NT2/D1 (cell line): ENCODE measurements around the gene FAM24A.
A peak's percentile ranks its signal among the peaks of the same experiment; 100 is the strongest.

Experiments
- DNase-seq: peaks from one replicate; pipeline ENCODE4 v3.0.0-alpha.2; 2011; ENCODE audit warnings: low read depth, low spot score
- H3K27me3 ChIP-seq: 2 replicates; pipeline ENCODE4 v1.6.0; 2011; ENCODE audit warnings: mild to moderate bottlenecking; ENCODE audit not compliant: insufficient read length, insufficient read depth
- H3K36me3 ChIP-seq: 2 replicates; pipeline ENCODE4 v1.6.1; 2011; ENCODE audit warnings: mild to moderate bottlenecking, low read length, mixed read lengths; ENCODE audit not compliant: insufficient read depth, insufficient read length
- H3K4me1 ChIP-seq: 2 replicates; pipeline ENCODE4 v1.5.1; 2011; ENCODE audit not compliant: insufficient read depth, insufficient read length
- H3K4me3 ChIP-seq: 2 replicates; pipeline ENCODE4 v1.5.1; 2011; ENCODE audit warnings: low read depth; ENCODE audit not compliant: insufficient read length
- H3K9ac ChIP-seq: 2 replicates; pipeline ENCODE4 v1.6.0; 2011; ENCODE audit warnings: low read depth; ENCODE audit not compliant: insufficient read length
- H3K9me3 ChIP-seq: 2 replicates; pipeline ENCODE4 v1.5.1; 2011; ENCODE audit warnings: mild to moderate bottlenecking, low read length; ENCODE audit not compliant: insufficient read depth
- SUZ12 ChIP-seq: IDR thresholded peaks from 2 replicates; pipeline ENCODE4 v1.6.1; 2011; ENCODE audit not compliant: insufficient read length, insufficient read depth; ENCODE audit errors: extremely low read depth
- YY1 ChIP-seq: IDR thresholded peaks from 2 replicates; pipeline ENCODE4 v1.6.1; 2011; ENCODE audit not compliant: insufficient read length, insufficient read depth
- ZNF274 ChIP-seq: IDR thresholded peaks from 2 replicates; pipeline ENCODE4 v1.6.1; 2011; ENCODE audit warnings: mild to moderate bottlenecking, low read depth, low read length

The FAM24A gene

DNA sequence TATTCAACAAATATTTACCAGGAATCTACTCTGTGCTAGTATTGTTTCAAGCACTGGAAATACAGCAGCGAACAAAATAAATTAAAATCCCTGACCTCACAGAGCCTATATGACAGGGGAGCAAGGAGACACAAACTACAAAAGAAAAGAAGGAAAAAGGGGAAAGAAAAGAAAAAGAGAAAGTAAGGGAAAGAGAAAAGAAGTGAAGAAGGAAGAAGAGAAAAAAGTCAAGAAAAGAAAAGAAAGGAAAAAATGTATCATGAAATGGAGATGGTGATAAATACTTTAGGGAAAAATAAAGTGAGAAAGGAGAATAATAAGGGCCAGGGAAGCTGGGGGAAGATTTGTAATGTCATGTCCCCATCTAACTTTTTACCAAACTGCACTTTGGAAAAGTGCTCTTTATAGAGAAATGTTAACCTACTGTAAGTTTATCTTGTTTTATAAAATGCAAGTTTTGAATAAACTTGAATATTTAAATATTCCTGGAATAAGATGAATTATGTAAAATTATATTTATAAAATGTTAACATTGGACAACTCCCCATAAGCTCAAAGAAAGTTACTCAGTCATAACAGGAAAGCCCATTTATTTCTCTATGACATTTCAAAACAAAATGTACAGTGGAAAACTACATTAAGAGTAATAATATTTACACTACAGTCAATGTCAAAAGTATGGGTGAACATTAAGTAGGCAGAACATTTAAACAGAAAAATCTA lies 28.9 kb downstream of the FAM24A start:
- no peak overlapping the region for H3K9ac ChIP-seq
- H3K4me1 ChIP-seq: no peaks in the 10 kb centered on the region
- no peaks in the 10 kb centered on the region for H3K9me3 ChIP-seq
- H3K4me3 ChIP-seq: no peak overlapping the region
- no peaks in the 10 kb centered on the region for H3K27me3 ChIP-seq
- peaks cover 25% of the 10 kb centered on the region for H3K36me3 ChIP-seq
- DNase-seq: no peak
- TF ChIP-seq SUZ12: no peak
- TF ChIP-seq YY1: no peak
- TF ChIP-seq ZNF274: no peak

DNA sequence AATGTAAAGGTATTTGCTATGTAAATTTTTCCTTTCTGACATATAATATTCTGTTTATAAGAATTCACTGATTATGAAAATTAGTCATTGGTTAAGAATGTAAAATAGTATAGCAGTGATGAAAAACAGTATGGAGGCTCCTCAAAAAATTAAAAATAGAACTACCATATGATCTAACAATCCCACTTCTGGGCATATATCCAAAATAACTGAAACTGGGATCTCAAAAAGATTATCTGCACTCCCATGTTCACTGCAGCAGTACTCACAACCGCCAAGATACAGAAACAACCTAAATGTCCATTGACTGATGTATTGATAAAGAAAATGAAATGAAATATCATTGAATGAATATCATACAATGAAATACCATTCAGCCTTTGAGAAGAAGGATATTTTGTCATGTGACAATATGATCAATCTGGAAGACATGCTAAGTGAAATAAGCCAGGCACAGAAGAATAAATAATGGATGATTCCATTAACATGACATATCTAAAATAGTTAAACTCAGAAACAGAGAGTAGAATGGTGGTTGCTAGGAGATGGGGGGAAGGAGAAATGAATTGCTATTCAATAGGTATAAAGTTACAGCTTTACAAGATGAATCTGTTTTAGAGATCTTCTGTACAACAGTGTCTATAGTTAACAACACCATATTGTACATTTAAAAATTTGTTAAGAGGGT lies 29.6 kb downstream of the FAM24A start:
- no peak overlapping the region for H3K9ac ChIP-seq
- no peaks in the 10 kb centered on the region for H3K4me1 ChIP-seq
- H3K9me3 ChIP-seq: no peaks in the 10 kb centered on the region
- H3K4me3 ChIP-seq: no peak overlapping the region
- TF ChIP-seq SUZ12 (no peak), ZNF274 (no peak), YY1 (no peak)
- no peaks in the 10 kb centered on the region for H3K27me3 ChIP-seq
- H3K36me3 ChIP-seq: peaks cover 21% of the 10 kb centered on the region
- no peak for DNase-seq

DNA sequence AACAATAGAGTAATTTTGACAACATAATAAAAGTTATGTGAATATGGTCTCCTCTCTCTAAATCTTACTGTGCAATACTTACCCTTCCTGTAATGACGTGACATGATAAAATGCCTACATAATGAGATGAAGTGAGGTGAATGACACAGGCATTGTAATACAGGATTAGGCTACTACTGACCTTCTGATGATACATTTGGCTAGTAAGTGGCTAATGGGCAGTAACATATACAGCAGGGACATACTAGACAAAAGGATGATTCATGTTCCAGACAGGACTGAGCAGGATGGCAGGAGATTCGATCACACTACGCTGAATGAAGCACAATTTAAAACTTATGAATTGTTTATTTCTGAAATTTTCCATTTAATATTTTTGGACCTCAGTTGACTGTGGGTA lies 38.9 kb downstream of the FAM24A start:
- H3K9ac ChIP-seq: no peak overlapping the region
- H3K4me1 ChIP-seq: no peaks in the 10 kb centered on the region
- TF ChIP-seq ZNF274 (no peak), SUZ12 (no peak), YY1 (no peak)

DNA sequence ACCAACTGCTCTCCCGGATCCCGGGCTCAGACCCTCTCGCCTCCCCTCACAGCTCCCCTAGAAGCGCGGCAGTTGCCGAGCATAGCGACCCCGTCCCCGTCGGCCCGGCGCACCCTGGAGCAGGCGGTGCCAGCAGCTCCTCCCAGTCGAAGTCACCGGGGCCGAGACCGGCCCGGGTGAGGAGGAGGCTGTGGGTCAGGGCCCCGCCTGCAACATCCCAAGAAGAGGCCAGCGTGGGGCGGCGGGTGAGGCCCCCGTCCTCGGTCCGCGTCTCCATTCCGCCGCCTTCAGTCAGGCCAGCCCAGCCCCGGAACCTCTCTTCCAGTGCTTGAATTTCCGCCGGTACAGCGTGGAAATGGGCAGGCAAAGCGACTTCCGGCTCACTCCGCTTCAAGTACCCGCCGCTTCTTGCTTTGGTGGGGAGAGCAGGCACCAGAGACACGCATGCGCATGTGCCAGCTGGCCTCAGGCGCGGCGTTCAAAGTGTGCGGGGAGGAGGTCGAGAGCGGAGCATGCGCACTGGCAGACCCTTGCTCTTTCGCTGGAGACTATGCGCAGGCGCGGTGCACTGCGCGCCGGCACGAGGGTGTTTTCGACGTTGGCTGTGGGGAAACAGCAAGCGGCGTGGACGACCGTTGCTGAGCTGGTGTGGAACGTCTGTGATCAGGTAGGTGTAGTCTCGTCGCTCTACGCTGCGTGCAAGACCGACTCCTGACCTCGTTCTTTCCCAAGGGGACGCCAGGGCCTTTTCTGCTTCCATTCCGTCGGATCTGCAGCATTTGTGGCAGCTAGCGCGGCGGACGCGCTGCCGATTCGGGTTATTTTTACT lies 43.7 kb downstream of the FAM24A start, which contains the start of gene C10orf88:
Gene C10orf88, minus strand, starts transcription at position 326 of the 829 bp plus-strand sequence. Its CDS starts 49 bp downstream, at position 277.
- Histone ChIP-seq H3K27me3 (no peaks in the 10 kb centered on the region), H3K36me3 (peaks cover 17% of the 10 kb centered on the region), H3K4me1 (no peaks in the 10 kb centered on the region), H3K4me3 (peak within 1 kb of the TSS; percentile 78), H3K9me3 (peaks cover 7% of the 10 kb centered on the region; the same call in 1 of the 2 replicates), H3K9ac (peak within 1 kb of the TSS; percentile 88)
- no peak for TF ChIP-seq YY1
- TF ChIP-seq SUZ12: no peak
- no peak for TF ChIP-seq ZNF274
- peak; percentile 94 for DNase-seq

More for the DNA sequence above, 38.9 kb downstream of the FAM24A start:
- H3K4me3 ChIP-seq: no peak overlapping the region
- H3K27me3 ChIP-seq: no peaks in the 10 kb centered on the region
- H3K36me3 ChIP-seq: peaks cover 46% of the 10 kb centered on the region
- H3K9me3 ChIP-seq: no peaks in the 10 kb centered on the region
- DNase-seq: no peak

DNA sequence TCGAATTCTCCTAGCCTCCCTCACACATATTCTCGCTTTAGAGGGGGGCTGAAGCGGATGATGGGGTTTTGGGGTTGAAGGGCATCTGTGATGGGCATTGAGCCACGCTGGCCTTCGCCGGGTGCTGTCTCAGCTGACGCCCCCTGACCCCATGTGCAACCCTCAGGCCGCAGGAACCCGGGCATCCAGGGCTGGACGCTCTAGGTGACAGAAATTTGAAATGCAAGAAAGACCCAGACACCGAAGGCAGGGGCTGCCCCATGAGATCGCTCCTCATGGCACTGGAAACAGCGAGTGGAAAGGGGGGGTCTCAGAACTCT lies 44.3 kb downstream of the FAM24A start:
- DNase-seq: no peak
- no peak for TF ChIP-seq ZNF274
- TF ChIP-seq YY1: no peak
- no peak for TF ChIP-seq SUZ12
- Histone ChIP-seq H3K27me3 (no peaks in the 10 kb centered on the region), H3K9me3 (peaks cover 7% of the 10 kb centered on the region; the same call in 1 of the 2 replicates), H3K4me3 (peak overlapping the region; percentile 78), H3K36me3 (peaks cover 12% of the 10 kb centered on the region), H3K4me1 (no peaks in the 10 kb centered on the region), H3K9ac (peak overlapping the region; percentile 66)

DNA sequence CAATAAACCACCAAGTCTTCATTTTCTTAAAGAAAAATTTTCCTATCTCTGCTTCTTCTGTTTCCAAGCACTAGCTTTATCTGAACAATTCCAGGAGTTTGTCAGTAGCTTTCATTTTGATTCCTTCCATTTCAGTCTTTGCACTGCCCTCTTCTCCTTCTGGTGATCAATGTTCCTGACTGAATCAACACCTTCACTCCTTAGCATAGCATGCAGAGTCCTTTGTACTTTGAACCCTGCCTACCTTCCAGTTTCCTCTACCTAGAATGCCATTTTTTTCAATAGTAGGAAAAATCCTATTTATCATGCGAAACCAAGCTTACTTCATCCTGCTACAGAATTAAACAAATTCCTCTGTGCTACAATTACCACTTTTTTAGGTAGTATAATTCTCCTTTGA lies 45.5 kb downstream of the FAM24A start:
- no peak for DNase-seq
- no peak overlapping the region for H3K4me3 ChIP-seq
- H3K9ac ChIP-seq: no peak overlapping the region
- H3K27me3 ChIP-seq: no peaks in the 10 kb centered on the region
- TF ChIP-seq YY1 (no peak), ZNF274 (no peak), SUZ12 (no peak)
- peaks cover 7% of the 10 kb centered on the region; the same call in 1 of the 2 replicates for H3K9me3 ChIP-seq
- H3K36me3 ChIP-seq: peaks cover 6% of the 10 kb centered on the region
- no peaks in the 10 kb centered on the region for H3K4me1 ChIP-seq
